EH (cell line): ENCODE measurements around the gene SSU72.
"Not testable (repeated sequence)": the region's sequence is repeated elsewhere in the genome, so short reads cannot be mapped to it uniquely, and the experiment has no call there.

Source experiments
- DNase-seq: peaks from one replicate; pipeline ENCODE4 v3.0.0-alpha.2; 2015; ENCODE audit warnings: low read depth

Gene SSU72

GRCh38 chr1:1527092-1527816, 47.4 kb downstream of the SSU72 start:
- DNase-seq, result no peak

- DNase-seq, result not testable (repeated sequence)
Observed at GRCh38 chr1:1526476-1526875, 48.2 kb downstream of the SSU72 start.

DNA sequence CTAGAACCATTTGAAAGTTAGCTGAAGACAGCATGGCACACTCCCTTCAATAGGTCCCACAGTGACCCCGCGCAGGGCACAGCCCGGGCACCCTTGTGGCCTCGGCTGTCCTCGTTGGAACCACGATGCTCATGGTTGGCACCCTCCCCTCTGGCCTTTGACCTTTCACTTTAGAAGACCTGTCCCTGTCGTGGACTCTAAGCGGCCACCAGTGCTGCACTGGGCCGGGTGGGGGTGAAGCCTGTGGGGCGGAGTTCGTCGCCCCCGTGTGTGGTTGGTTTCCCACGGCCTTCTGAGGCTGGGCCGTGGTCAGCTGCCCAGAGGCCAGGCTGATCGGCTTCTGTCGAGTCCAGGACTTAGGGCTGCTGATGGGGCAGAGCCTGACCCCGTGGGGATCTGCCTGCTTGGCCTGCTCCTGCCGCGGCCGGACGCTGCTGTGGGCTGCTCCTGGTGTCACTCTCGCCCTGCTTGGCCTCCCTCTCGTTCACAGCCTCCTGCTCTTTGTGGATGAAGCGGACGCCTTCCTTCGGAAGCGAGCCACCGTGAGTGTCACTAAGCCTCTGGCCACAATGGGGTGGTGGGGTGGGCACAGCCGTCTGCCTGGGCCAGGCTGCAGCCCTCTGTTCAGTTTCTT, 49.8 kb downstream of the SSU72 start:
- not testable (repeated sequence) for DNase-seq

- DNase-seq, result not testable (repeated sequence)
Observed at GRCh38 chr1:1523651-1524050, 51.0 kb downstream of the SSU72 start.

DNA sequence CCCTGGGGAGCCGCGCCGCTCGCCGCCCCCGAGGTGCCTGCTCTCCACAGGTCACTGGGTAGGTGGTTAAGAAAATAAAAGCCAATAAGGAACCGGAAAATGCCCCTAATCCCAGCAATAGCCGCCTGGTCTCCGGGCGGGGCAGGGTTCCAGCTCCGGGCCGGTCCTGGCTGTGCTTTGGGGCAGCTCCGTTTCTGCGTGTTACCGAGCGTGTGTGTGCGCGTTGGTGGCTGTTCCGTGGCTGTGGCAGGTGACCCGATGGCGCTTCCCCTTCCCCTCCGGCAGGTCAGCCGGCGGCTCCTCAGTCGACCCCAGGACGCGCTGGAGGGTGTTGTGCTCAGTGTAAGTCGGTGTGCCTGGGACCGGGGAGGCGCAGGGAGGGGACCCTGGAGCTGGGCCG, 51.4 kb downstream of the SSU72 start:
- DNase-seq, result not testable (repeated sequence)

DNA sequence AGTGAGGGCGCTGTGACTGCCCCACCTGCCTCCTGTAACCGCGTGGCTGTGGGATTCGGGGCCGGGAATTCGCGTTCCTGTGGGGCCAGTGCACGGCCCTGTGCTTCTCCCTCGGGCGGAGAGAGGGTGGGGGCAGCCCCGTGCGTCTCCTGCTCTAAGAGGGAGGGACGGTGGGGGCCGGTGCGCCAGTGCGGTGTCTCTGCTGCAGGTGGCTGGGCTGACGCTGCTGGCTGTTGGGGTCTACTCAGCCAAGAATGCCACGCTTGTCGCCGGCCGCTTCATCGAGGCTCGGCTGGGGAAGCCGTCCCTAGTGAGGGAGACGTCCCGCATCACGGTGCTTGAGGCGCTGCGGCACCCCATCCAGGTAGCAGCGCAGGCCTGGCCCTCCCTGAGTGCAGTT, 52.1 kb downstream of the SSU72 start:
- DNase-seq, result not testable (repeated sequence)

DNA sequence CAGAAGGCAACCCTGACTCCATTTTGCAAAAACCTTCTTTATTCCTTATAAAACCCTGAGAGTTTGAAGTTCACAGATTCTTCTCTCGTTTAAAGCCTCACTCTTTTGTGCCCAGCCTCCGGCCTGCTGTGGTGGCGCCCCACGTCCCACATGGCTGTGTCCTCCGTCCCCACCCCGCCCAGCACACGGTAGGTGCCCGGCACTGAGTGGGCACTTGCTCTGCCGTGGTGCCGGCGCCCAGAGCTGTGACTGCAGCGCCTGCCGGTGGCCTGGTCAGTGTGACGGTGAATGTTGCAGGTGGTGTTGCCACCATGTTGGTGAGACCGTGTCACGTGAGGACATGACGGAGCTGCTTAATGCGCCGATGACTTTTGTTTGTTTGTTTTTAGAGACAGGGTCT, 53.3 kb downstream of the SSU72 start:
- DNase-seq, result no peak

DNA sequence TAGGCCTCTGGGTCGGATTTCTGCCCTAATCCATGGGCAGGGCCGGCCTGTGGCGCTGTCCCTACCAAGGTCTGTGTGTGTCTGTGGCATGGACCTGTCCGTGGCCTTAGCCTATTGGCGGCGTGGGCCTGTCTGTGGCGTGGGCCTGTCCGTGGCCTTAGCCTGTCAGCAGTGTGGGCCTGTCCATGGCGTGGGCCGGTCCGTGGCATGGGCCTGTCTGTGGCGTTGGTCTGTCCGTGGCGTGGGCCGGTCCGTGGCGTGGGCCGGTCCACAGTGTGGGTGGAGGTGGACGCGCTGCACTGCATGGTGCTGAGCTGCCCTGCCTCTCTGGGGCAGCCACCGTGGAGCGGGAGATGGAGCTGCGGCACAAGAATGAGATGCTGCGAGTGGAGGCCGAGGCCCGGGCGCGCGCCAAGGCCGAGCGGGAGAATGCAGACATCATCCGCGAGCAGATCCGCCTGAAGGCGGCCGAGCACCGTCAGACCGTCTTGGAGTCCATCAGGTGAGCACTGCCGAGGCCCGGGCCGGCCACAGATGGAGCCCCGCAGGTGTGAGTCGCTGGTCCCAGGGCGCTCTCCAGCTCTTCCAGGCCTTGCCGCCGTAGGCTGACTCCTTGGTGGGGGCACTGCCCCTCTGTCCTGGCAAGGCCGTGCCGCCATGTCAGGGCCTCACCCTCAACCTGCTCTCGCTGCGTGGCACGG, 54.7 kb downstream of the SSU72 start:
- not testable (repeated sequence) for DNase-seq

DNA sequence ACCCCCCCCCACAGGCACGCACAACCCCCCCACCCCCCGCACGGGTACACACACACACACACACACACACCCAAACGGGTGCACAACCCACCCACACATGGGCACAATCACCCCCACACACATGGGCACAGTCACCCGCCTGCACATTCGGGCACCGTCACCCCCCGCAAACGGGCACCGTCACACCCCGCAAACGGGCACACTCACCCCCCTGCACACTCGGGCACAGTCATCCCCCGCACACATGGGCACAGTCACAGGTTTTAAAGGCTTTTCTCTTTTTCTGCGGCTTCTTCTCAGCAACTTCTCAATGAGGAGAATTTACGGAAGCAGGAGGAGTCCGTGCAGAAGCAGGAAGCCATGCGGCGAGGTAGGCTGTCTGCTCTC, 56.0 kb downstream of the SSU72 start:
- DNase-seq, result not testable (repeated sequence)

GRCh38 chr1:1517973-1518620, 56.6 kb downstream of the SSU72 start:
- no peak for DNase-seq

- not testable (repeated sequence) for DNase-seq
Observed at GRCh38 chr1:1516923-1517322, 57.7 kb downstream of the SSU72 start.

GRCh38 chr1:1514376-1514775, 60.3 kb downstream of the SSU72 start:
- DNase-seq, result not testable (repeated sequence)

GRCh38 chr1:1513675-1514074, 61.0 kb downstream of the SSU72 start:
- not testable (repeated sequence) for DNase-seq

- DNase-seq, result not testable (repeated sequence)
Observed at GRCh38 chr1:1512425-1512824, 62.2 kb downstream of the SSU72 start.

GRCh38 chr1:1511533-1512285, 63.0 kb downstream of the SSU72 start, which contains the start of gene ATAD3A:
TSS of gene ATAD3A (plus strand) at chr1:1512162. CDS start at chr1:1512269, 107 bp downstream.
- peak; percentile 98 for DNase-seq

GRCh38 chr1:1510912-1511532, 63.6 kb downstream of the SSU72 start:
- peak; percentile 8 for DNase-seq

DNA sequence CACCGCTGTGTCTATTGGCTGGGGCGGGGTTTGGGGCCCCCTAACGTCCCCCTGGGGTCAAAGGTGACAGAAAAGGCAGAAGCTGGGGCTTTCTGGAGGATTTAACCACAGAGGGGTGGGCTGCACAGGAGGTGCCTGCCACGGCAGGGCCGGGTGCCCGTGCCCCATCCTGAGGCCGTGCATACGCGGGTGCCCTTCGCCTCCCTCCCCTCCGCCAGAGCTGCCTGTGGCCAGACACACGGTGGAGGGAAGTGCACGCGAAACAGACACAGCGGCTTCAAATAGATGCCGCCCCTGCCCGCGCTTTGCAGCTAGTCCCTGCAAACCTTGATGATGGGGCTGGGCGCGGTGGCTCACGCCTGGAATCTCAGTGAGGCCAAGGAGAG, 65.2 kb downstream of the SSU72 start:
- DNase-seq, result not testable (repeated sequence)

DNA sequence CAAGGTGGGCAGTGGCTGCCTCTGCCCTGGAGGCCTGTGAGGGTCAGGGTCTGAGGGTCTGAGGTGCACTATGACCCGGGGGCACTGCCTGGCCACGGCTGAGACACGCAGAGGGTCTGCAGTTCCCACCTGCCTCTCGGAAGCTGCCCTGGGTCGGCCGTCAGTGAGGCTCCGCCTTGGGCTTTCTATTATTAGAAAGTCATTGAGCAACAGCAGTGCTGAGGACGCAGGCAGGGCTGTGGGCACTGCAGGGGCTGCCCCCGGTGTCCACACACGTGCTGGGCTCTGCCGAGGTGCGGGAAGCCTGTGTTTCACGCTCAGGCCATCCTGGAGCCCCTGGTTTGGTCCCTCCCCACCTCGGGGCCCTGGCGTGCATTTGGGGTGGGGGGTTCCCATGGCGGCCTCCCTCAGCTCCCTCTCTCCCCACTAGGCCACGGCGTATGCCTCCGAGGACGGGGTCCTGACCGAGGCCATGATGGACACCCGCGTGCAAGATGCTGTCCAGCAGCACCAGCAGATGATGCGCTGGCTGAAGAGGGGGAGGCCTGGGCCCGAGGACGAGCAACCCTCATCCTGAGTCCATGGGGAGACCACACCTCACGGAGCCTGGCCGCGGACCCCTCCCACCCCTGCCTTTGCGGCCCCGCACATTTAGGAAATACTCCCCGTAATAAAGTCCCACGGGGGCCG, 65.7 kb downstream of the SSU72 start:
- not testable (repeated sequence) for DNase-seq

DNA sequence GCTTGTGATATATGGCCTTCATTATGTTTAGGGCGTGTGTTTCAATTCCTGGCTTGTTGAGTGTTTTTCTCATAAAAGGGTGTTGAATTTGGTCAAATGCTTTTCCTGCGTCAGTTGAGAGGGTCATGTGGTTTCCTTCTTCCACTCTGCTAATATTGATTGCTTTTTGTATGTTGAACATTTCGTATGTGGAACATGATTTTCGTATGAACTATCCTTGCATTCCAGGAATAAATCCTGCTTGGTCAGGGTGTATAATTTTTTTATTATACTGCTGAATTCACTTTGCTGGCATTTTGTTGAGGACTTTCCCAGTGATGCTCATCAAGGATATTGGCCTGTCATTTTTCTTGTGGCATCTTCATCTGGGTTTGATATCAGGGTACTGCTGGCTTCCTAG, 67.4 kb downstream of the SSU72 start:
- DNase-seq, result no peak

DNA sequence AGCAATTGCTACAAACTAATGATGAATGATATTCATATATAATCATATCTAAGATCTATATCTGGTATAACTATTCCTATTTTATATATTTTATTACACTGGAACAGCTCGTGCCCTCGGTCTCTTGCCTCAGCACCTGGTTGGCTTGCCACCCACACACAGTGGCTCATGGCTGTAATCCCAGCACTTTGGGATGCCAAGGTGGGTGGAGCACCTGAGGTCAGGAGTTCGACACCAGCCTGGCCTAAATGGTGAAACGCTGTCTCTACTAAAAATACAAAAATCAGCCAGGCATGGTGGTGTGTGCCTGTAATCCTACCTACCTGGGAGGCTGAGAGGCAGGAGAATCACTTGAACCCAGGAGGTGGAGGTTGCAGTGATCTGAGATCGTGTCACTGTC, 68.9 kb downstream of the SSU72 start:
- not testable (repeated sequence) for DNase-seq

GRCh38 chr1:1505366-1505798, 69.3 kb downstream of the SSU72 start:
- peak; percentile 48 for DNase-seq
